HepG2 (cell line): Measurements from ENCODE around the gene SMAD7. TPM values are rescaled to one million over a fixed set of nuclear protein-coding genes. Genes with fewer than 3 reads are reported as not detected.

Source experiments
- HDAC2 ChIP-seq: sonication (generic); formaldehyde crosslinking; IDR thresholded peaks from 2 replicates; pipeline ENCODE4 v1.4.0; 2020; ENCODE audit warnings: missing genetic modification reagents
- HES4 ChIP-seq: sonication (generic); formaldehyde crosslinking; IDR thresholded peaks from 2 replicates; pipeline ENCODE4 v1.9.0; 2021; ENCODE audit warnings: mild to moderate bottlenecking, missing genetic modification reagents, borderline replicate concordance
- ISL2 ChIP-seq: sonication (generic); formaldehyde crosslinking; IDR thresholded peaks from 2 replicates; pipeline ENCODE4 v1.5.0; 2020; ENCODE audit warnings: missing genetic modification reagents
- KDM5A ChIP-seq: fragments of 200-600 bp; sonication (generic); IDR thresholded peaks from 2 replicates; pipeline ENCODE4 v1.7.0; 2018; ENCODE audit warnings: antibody characterized with exemption, mild to moderate bottlenecking, low read length, borderline replicate concordance
- MAFK ChIP-seq, 2 experiments: IDR thresholded peaks in 1 of 2; conservative IDR thresholded peaks in 1 of 2; 2 replicates each; pipeline ENCODE4 v1.6.1; 2011; ENCODE audit warnings: improper control_type of control experiment in 2 of 2, low read length in 2 of 2
- NFE2L2 ChIP-seq: fragments of 150-350 bp; IDR thresholded peaks from 2 replicates; pipeline ENCODE4 v1.6.1; 2014; ENCODE audit warnings: low read length
- PHF8 ChIP-seq: sonication (generic); formaldehyde crosslinking; IDR thresholded peaks from 2 replicates; pipeline ENCODE4 v1.5.0; 2020; ENCODE audit warnings: missing genetic modification reagents
- RBFOX2 ChIP-seq: fragments of 200-400 bp; formaldehyde crosslinking; IDR thresholded peaks from 2 replicates; pipeline ENCODE4 v1.6.1; 2017; ENCODE audit warnings: low read depth, mild to moderate bottlenecking, low read length
- SIN3A ChIP-seq: IDR thresholded peaks from 2 replicates; pipeline ENCODE4 v1.6.1; 2011; ENCODE audit warnings: low read depth, mild to moderate bottlenecking, control low read depth, low read length, borderline replicate concordance
- YY1 ChIP-seq: IDR thresholded peaks from 2 replicates; pipeline ENCODE4 v1.6.1; 2011; ENCODE audit warnings: low read length, low read depth, moderate library complexity, mild to moderate bottlenecking; ENCODE audit not compliant: insufficient read depth, insufficient replicate concordance
- ZFP90 ChIP-seq: sonication (generic); formaldehyde crosslinking; IDR thresholded peaks from 2 replicates; pipeline ENCODE4 v1.8.0; 2022; ENCODE audit warnings: missing genetic modification reagents, mild to moderate bottlenecking, inconsistent platforms, borderline replicate concordance
- ZNF282 ChIP-seq: fragments of 450-650 bp; IDR thresholded peaks from 2 replicates; pipeline ENCODE4 v1.6.1; 2018; ENCODE audit not compliant: partially characterized antibody
- ZNF350 ChIP-seq: sonication (generic); formaldehyde crosslinking; IDR thresholded peaks from 2 replicates; pipeline ENCODE4 v1.4.0; 2020; ENCODE audit warnings: mild to moderate bottlenecking, low read depth, missing genetic modification reagents, borderline replicate concordance
- ZNF451 ChIP-seq: sonication (generic); formaldehyde crosslinking; IDR thresholded peaks from 2 replicates; pipeline ENCODE4 v1.5.0; 2020; ENCODE audit warnings: mild to moderate bottlenecking, missing genetic modification reagents
- polyA plus RNA-seq, 8 experiments: library from polyadenylated mRNA; depleted of rRNA in 3 of 8; stranded (reverse) in 7 of 8; unstranded in 1 of 8; fragments of >200 nt; fragmentation: Illumina TruSeq in 4 of 8; extraction: Trizol in 4 of 8; gene quantifications; 2 replicates each; pipeline versions ENCODE4 v1.2.1 to v1.2.3, GENCODE V29; 2011 to 2016; ENCODE audit warnings: low read depth in 4 of 8, missing spikeins in 1 of 8, mixed read lengths in 1 of 8; ENCODE audit not compliant: insufficient read depth in 1 of 8
- total RNA-seq, 5 experiments: library from RNA; depleted of rRNA; stranded (reverse); fragments of >200 nt; fragmentation: Illumina TruSeq; extraction: Trizol; gene quantifications; 2 replicates each; pipeline ENCODE4 v1.2.3, GENCODE V29; 2016; ENCODE audit warnings: low read depth in 1 of 5
- TF ChIP-seq, protein P1 (sequence below): sonication (generic); IDR thresholded peaks from 2 replicates; pipeline ENCODE4 v1.6.1; 2016; ENCODE audit warnings: low read depth, borderline replicate concordance
- TF ChIP-seq, protein P2 (sequence below): sonication (generic); formaldehyde crosslinking; IDR thresholded peaks from 2 replicates; pipeline ENCODE4 v1.4.0; 2020; ENCODE audit warnings: missing genetic modification reagents, borderline replicate concordance
- TF ChIP-seq, protein P3 (sequence below): sonication (generic); formaldehyde crosslinking; IDR thresholded peaks from 2 replicates; pipeline ENCODE4 v1.4.0; 2020; ENCODE audit warnings: missing genetic modification reagents
- TF ChIP-seq, protein P4 (sequence below): sonication (generic); formaldehyde crosslinking; conservative IDR thresholded peaks from 2 replicates; pipeline ENCODE4 v1.4.0; 2020; ENCODE audit warnings: missing genetic modification reagents

SMAD7 gene
- total and polyA plus RNA-seq, 2 of the 13 experiments (the other 11 are each of a cell fraction or from before 2014, with no cell fraction given), result 17.4 to 24.7 TPM

DNA sequence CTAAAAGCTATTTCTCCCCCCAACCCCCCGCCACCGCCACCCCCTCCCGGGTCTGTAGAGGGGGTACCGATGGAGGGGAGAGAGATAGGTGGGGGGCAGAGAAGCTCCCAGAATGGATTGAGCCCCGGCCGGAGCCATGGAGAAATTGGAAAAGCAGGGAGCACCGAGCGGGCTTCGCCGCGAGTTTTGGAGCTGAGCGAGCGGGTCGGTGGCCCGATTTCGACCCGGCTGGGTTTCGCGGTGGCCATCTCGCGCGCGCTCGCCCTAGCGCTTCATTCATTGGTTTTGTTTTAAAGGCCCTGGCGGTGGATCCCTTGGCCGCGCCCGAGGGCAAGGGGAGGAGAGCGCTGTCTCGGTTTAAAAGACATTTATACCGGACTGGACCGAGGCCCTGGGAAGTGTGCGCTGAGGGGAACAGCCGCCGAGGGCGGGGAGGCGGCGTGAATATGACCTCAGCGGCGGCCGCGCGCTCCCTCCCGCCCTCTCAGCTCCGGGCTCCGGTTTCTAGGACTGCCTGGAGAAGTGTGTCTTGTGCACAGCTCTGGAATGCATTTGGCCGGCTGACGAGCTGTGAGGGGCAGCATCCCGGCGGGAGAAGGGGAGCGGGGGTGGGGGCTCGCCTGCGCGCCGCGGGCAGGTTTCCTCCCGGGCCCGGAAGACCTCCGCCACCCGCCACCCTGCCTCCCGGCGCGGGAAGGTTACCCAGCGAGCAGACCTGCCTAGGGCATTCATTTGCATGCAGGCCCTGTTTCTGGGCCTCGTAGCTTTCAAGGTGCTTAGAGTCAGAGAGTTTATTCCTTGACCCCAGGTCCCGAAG lies 1.7 kb upstream of the SMAD7 start (continued):
- TF ChIP-seq ZNF451 (CRISPR knock-in tag), result no peak
- TF ChIP-seq, protein P1, sequence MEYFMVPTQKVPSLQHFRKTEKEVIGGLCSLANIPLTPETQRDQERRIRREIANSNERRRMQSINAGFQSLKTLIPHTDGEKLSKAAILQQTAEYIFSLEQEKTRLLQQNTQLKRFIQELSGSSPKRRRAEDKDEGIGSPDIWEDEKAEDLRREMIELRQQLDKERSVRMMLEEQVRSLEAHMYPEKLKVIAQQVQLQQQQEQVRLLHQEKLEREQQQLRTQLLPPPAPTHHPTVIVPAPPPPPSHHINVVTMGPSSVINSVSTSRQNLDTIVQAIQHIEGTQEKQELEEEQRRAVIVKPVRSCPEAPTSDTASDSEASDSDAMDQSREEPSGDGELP, result no peak
- peak; percentile 47 for TF ChIP-seq ISL2
- TF ChIP-seq KDM5A, result peak; percentile 61; the same call in 1 of the 2 replicates
- TF ChIP-seq, protein P2, sequence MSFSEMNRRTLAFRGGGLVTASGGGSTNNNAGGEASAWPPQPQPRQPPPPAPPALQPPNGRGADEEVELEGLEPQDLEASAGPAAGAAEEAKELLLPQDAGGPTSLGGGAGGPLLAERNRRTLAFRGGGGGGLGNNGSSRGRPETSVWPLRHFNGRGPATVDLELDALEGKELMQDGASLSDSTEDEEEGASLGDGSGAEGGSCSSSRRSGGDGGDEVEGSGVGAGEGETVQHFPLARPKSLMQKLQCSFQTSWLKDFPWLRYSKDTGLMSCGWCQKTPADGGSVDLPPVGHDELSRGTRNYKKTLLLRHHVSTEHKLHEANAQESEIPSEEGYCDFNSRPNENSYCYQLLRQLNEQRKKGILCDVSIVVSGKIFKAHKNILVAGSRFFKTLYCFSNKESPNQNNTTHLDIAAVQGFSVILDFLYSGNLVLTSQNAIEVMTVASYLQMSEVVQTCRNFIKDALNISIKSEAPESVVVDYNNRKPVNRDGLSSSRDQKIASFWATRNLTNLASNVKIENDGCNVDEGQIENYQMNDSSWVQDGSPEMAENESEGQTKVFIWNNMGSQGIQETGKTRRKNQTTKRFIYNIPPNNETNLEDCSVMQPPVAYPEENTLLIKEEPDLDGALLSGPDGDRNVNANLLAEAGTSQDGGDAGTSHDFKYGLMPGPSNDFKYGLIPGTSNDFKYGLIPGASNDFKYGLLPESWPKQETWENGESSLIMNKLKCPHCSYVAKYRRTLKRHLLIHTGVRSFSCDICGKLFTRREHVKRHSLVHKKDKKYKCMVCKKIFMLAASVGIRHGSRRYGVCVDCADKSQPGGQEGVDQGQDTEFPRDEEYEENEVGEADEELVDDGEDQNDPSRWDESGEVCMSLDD, result peak; percentile 45; the same call in 1 of the 2 replicates
- TF ChIP-seq ZNF282, result no peak
- no peak for TF ChIP-seq HDAC2 (CRISPR knock-in tag)
- no peak for TF ChIP-seq MAFK (conservative IDR thresholded peaks at IDR 0.05 in 1 of 2, IDR thresholded peaks at IDR 0.05 in 1 of 2; ENCODE audit: low read length in 2 of 2)
- TF ChIP-seq ZFP90, result peak; percentile 70; the same call in 1 of the 2 replicates
- TF ChIP-seq ZNF350 (CRISPR knock-in tag), result no peak
- 0 out of 2 replicates have a peak, but pooled peaks have one; percentile 32 for TF ChIP-seq HES4
- peak; percentile 64; the same call in 1 of the 2 replicates for TF ChIP-seq PHF8 (CRISPR knock-in tag)
- TF ChIP-seq, protein P3, sequence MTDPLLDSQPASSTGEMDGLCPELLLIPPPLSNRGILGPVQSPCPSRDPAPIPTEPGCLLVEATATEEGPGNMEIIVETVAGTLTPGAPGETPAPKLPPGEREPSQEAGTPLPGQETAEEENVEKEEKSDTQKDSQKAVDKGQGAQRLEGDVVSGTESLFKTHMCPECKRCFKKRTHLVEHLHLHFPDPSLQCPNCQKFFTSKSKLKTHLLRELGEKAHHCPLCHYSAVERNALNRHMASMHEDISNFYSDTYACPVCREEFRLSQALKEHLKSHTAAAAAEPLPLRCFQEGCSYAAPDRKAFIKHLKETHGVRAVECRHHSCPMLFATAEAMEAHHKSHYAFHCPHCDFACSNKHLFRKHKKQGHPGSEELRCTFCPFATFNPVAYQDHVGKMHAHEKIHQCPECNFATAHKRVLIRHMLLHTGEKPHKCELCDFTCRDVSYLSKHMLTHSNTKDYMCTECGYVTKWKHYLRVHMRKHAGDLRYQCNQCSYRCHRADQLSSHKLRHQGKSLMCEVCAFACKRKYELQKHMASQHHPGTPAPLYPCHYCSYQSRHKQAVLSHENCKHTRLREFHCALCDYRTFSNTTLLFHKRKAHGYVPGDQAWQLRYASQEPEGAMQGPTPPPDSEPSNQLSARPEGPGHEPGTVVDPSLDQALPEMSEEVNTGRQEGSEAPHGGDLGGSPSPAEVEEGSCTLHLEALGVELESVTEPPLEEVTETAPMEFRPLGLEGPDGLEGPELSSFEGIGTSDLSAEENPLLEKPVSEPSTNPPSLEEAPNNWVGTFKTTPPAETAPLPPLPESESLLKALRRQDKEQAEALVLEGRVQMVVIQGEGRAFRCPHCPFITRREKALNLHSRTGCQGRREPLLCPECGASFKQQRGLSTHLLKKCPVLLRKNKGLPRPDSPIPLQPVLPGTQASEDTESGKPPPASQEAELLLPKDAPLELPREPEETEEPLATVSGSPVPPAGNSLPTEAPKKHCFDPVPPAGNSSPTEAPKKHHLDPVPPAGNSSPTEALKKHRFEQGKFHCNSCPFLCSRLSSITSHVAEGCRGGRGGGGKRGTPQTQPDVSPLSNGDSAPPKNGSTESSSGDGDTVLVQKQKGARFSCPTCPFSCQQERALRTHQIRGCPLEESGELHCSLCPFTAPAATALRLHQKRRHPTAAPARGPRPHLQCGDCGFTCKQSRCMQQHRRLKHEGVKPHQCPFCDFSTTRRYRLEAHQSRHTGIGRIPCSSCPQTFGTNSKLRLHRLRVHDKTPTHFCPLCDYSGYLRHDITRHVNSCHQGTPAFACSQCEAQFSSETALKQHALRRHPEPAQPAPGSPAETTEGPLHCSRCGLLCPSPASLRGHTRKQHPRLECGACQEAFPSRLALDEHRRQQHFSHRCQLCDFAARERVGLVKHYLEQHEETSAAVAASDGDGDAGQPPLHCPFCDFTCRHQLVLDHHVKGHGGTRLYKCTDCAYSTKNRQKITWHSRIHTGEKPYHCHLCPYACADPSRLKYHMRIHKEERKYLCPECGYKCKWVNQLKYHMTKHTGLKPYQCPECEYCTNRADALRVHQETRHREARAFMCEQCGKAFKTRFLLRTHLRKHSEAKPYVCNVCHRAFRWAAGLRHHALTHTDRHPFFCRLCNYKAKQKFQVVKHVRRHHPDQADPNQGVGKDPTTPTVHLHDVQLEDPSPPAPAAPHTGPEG (CRISPR knock-in tag), result peak; percentile 53; the same call in 1 of the 2 replicates
- TF ChIP-seq NFE2L2, result no peak
- TF ChIP-seq SIN3A, result peak; percentile 60; the same call in 1 of the 2 replicates
- TF ChIP-seq, protein P4, sequence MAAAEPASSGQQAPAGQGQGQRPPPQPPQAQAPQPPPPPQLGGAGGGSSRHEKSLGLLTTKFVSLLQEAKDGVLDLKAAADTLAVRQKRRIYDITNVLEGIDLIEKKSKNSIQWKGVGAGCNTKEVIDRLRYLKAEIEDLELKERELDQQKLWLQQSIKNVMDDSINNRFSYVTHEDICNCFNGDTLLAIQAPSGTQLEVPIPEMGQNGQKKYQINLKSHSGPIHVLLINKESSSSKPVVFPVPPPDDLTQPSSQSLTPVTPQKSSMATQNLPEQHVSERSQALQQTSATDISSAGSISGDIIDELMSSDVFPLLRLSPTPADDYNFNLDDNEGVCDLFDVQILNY (CRISPR knock-in tag), result peak; percentile 68; the same call in 1 of the 2 replicates
- no peak for TF ChIP-seq YY1
- peak; percentile 55 for TF ChIP-seq RBFOX2
